Calu3 (cell line): ENCODE results near the gene OOSP4B. TPM values are rescaled to one million over a fixed set of nuclear protein-coding genes. Genes with fewer than 3 reads are reported as not detected.
"Not testable (repeated sequence)": the region's sequence is repeated elsewhere in the genome, so short reads cannot be mapped to it uniquely, and the experiment has no call there.

Source experiments
- BruUV-seq: library from RNA; stranded (reverse); fragments of 400-500 nt; replicated peaks from 2 replicates; lab custom pipeline; 2021; lab: Mats Ljungman, UMichigan
- CTCF ChIA-PET: fragments of 300-600 bp; sonication (Branson Sonifier 250); formaldehyde crosslinking; loops from one replicate; lab custom pipeline; 2022; ENCODE audit warnings: antibody characterized with exemption; lab: Charles Lee
- DNase-seq: peaks from one replicate; pipeline ENCODE4 v3.0.0; 2022
- H3K27ac Mint-ChIP-seq: one replicate; pipeline ENCODE4 v1.8.0; 2022; ENCODE audit warnings: mixed read lengths; ENCODE audit not compliant: unreplicated experiment
- H3K27me3 Mint-ChIP-seq: one replicate; pipeline ENCODE4 v1.8.0; 2022; ENCODE audit warnings: mixed read lengths; ENCODE audit not compliant: unreplicated experiment
- H3K36me3 Mint-ChIP-seq: one replicate; pipeline ENCODE4 v1.8.0; 2022; ENCODE audit warnings: mild to moderate bottlenecking, moderate library complexity, mixed read lengths; ENCODE audit not compliant: insufficient read depth, unreplicated experiment
- H3K4me1 Mint-ChIP-seq: one replicate; pipeline ENCODE4 v1.8.0; 2022; ENCODE audit warnings: mild to moderate bottlenecking, low read depth, mixed read lengths; ENCODE audit not compliant: unreplicated experiment
- H3K4me3 Mint-ChIP-seq: one replicate; pipeline ENCODE4 v1.8.0; 2022; ENCODE audit warnings: mild to moderate bottlenecking, low read depth, moderate library complexity, mixed read lengths; ENCODE audit not compliant: unreplicated experiment
- H3K9me3 Mint-ChIP-seq: one replicate; pipeline ENCODE4 v1.8.0; 2022; ENCODE audit warnings: low read depth, mixed read lengths; ENCODE audit not compliant: unreplicated experiment
- intact Hi-C: fragments of 100-400 bp; cut with micrococcal nuclease; formaldehyde crosslinking; loops from one replicate; pipeline ENCODE4 v1.10.0; 2022; ENCODE audit not compliant: unreplicated experiment
- total RNA-seq: library from RNA; stranded (reverse); gene quantifications from 2 replicates; pipeline ENCODE4 v1.2.3, GENCODE V29; 2022
- TF ChIP-seq, protein P1 (sequence below): fragments of 200-600 bp; IDR thresholded peaks from one replicate; pipeline ENCODE4 v1.8.0; 2022; ENCODE audit warnings: antibody characterized with exemption; ENCODE audit not compliant: unreplicated experiment

Gene OOSP4B
- total RNA-seq, 1 experiment from 2014 or later, result not detected

GRCh38 chr11:59981106-59981770 lies 35.7 kb upstream of the OOSP4B start:
- BruUV-seq, result no TSS peak
- intact Hi-C loops, result no loop called here
- H3K9me3 Mint-ChIP-seq, result peaks cover 3% of the 10 kb centered on the region

GRCh38 chr11:59982037-59982436 lies 34.9 kb upstream of the OOSP4B start:
- H3K27ac Mint-ChIP-seq, H3K4me1 Mint-ChIP-seq, H3K4me3 Mint-ChIP-seq, H3K9me3 Mint-ChIP-seq, H3K36me3 Mint-ChIP-seq, DNase-seq, H3K27me3 Mint-ChIP-seq, intact Hi-C loops, CTCF ChIA-PET, BruUV-seq: not testable (repeated sequence)

More at GRCh38 chr11:59981106-59981770, 35.7 kb upstream of the OOSP4B start:
- H3K4me1 Mint-ChIP-seq, result no peaks in the 10 kb centered on the region
- TF ChIP-seq, protein P1, sequence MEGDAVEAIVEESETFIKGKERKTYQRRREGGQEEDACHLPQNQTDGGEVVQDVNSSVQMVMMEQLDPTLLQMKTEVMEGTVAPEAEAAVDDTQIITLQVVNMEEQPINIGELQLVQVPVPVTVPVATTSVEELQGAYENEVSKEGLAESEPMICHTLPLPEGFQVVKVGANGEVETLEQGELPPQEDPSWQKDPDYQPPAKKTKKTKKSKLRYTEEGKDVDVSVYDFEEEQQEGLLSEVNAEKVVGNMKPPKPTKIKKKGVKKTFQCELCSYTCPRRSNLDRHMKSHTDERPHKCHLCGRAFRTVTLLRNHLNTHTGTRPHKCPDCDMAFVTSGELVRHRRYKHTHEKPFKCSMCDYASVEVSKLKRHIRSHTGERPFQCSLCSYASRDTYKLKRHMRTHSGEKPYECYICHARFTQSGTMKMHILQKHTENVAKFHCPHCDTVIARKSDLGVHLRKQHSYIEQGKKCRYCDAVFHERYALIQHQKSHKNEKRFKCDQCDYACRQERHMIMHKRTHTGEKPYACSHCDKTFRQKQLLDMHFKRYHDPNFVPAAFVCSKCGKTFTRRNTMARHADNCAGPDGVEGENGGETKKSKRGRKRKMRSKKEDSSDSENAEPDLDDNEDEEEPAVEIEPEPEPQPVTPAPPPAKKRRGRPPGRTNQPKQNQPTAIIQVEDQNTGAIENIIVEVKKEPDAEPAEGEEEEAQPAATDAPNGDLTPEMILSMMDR, result no peak
- no peak overlapping the region for H3K4me3 Mint-ChIP-seq
- H3K36me3 Mint-ChIP-seq, result no peaks in the 10 kb centered on the region
- CTCF ChIA-PET, result no interaction called here
- no peak for DNase-seq
- H3K27ac Mint-ChIP-seq, result no peak overlapping the region
- H3K27me3 Mint-ChIP-seq, result no peaks in the 10 kb centered on the region

- H3K9me3 Mint-ChIP-seq, result peaks cover 3% of the 10 kb centered on the region
Observed at GRCh38 chr11:59983212-59983611, 33.8 kb upstream of the OOSP4B start.

GRCh38 chr11:59984368-59984767 lies 32.6 kb upstream of the OOSP4B start:
- Mint-ChIP-seq H3K27me3 (no peaks in the 10 kb centered on the region), H3K9me3 (peaks cover 9% of the 10 kb centered on the region), H3K36me3 (no peaks in the 10 kb centered on the region), H3K27ac (no peak overlapping the region), H3K4me1 (no peaks in the 10 kb centered on the region), H3K4me3 (no peak overlapping the region)
- intact Hi-C loops, result no loop called here
- CTCF ChIA-PET, result no interaction called here
- BruUV-seq, result no TSS peak
- TF ChIP-seq, protein P1, result no peak
- DNase-seq, result no peak

More at GRCh38 chr11:59983212-59983611, 33.8 kb upstream of the OOSP4B start:
- TF ChIP-seq, protein P1, result no peak
- H3K27me3 Mint-ChIP-seq, result no peaks in the 10 kb centered on the region
- no TSS peak for BruUV-seq
- H3K4me3 Mint-ChIP-seq, result no peak overlapping the region
- no peak overlapping the region for H3K27ac Mint-ChIP-seq
- CTCF ChIA-PET, result no interaction called here
- no peaks in the 10 kb centered on the region for H3K36me3 Mint-ChIP-seq
- intact Hi-C loops, result no loop called here
- no peaks in the 10 kb centered on the region for H3K4me1 Mint-ChIP-seq
- no peak for DNase-seq

- Mint-ChIP-seq H3K4me1 (no peaks in the 10 kb centered on the region), H3K36me3 (no peaks in the 10 kb centered on the region), H3K27ac (no peak overlapping the region), H3K27me3 (no peaks in the 10 kb centered on the region), H3K9me3 (peaks cover 12% of the 10 kb centered on the region), H3K4me3 (no peak overlapping the region)
- intact Hi-C loops, result no loop called here
- no TSS peak for BruUV-seq
- CTCF ChIA-PET, result no interaction called here
- no peak for DNase-seq
- TF ChIP-seq, protein P1, result no peak
Observed at GRCh38 chr11:59990421-59990820, 26.6 kb upstream of the OOSP4B start.
